PFSK-1 (cell line): ENCODE measurements around the gene NYNRIN.

Experiments used
- FOXP2 ChIP-seq: optimal IDR thresholded peaks from 2 replicates; pipeline ENCODE3; 2011; ENCODE audit warnings: borderline replicate concordance, control low read depth, inconsistent platforms; ENCODE audit not compliant: insufficient read depth; ENCODE audit errors: extremely low read length, extremely low read depth
- POLR2AphosphoS5 ChIP-seq: IDR thresholded peaks from 2 replicates; pipeline ENCODE4 v1.6.1; 2012; ENCODE audit warnings: low read depth, mild to moderate bottlenecking, control low read depth, low read length, moderate library complexity
- REST ChIP-seq, 2 experiments: IDR thresholded peaks; 2 replicates each; pipeline versions ENCODE4 v1.6.1 to v1.8.0; 2011 to 2012; ENCODE audit warnings: low read depth in 2 of 2, low read length in 2 of 2, control low read depth in 1 of 2, inconsistent platforms in 1 of 2, mild to moderate bottlenecking in 1 of 2, moderate library complexity in 1 of 2; ENCODE audit not compliant: insufficient read depth in 1 of 2
- SIN3A ChIP-seq: IDR thresholded peaks from 2 replicates; pipeline ENCODE4 v1.6.1; 2012; ENCODE audit warnings: mild to moderate bottlenecking, low read length, moderate library complexity, borderline replicate concordance; ENCODE audit not compliant: insufficient read depth
- TAF1 ChIP-seq: IDR thresholded peaks from 2 replicates; pipeline ENCODE4 v1.6.1; 2012; ENCODE audit warnings: low read length, control low read depth, borderline replicate concordance; ENCODE audit not compliant: insufficient read depth

DNA sequence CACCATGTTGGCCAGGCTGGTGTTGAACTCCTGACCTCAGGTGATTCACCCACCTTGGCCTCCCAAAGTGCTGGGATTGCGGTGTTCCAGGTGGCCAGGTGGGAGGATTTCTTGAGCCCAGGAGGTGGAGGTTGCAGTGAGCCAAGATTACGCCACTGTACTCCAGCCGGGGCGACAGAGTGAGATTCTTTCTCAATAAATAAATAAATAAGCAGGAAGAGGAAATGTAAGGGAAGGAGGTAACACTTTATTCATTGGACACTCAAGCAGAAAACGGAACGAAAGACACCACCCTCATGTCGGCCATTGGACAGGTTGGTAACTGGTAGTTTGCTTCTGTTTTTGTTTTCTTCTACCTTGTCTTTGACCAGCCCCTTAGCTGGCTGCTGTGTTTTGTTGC lies 43.8 kb upstream of the NYNRIN start:
- TF ChIP-seq TAF1 (no peak), POLR2AphosphoS5 (no peak), SIN3A (no peak), REST (IDR thresholded peaks at IDR 0.05; ENCODE audit: insufficient read depth in 1 of 2, low read depth in 2 of 2, low read length in 2 of 2) (no peak), FOXP2 (no peak)
